Esophagus squamous epithelium (tissue), 5 donors: ENCODE measurements around the gene UBE2H. TPM values are rescaled to one million over a fixed set of nuclear protein-coding genes. Genes with fewer than 3 reads are reported as not detected.

ENCODE experiments used
- DNase-seq: peaks from one replicate; lab custom pipeline; 2025; lab: John Stamatoyannopoulos, UW
- H3K27ac ChIP-seq, 4 donors: fragments of 200-600 bp; sonication (generic); one replicate each; pipeline ENCODE4 v1.5.1; 2016 to 2019; ENCODE audit warnings: mild to moderate bottlenecking in 1 of 4
- H3K27me3 ChIP-seq, 4 donors: fragments of 200-600 bp; sonication (generic); 1 replicate in 3 of 4; 2 replicates in 1 of 4; pipeline versions ENCODE4 v1.5.1 to v1.6.0; 2017 to 2021; ENCODE audit warnings: antibody characterized with exemption in 1 of 4
- H3K36me3 ChIP-seq, 3 donors: fragments of 200-600 bp; sonication (generic); one replicate each; pipeline ENCODE4 v1.5.1; 2016 to 2019
- H3K4me1 ChIP-seq, 3 donors: fragments of 200-600 bp; sonication (generic); one replicate each; pipeline ENCODE4 v1.5.1; 2017 to 2019
- H3K4me3 ChIP-seq, 4 donors: fragments of 200-600 bp; sonication (generic); 1 replicate in 3 of 4; 2 replicates in 1 of 4; pipeline ENCODE4 v1.5.1; 2016 to 2019; ENCODE audit warnings: mild to moderate bottlenecking in 2 of 4, moderate library complexity in 1 of 4
- H3K9me3 ChIP-seq, 3 donors: fragments of 200-600 bp; sonication (generic); one replicate each; pipeline ENCODE4 v1.5.1; 2016 to 2019
- CTCF ChIP-seq, 6 experiments: fragments of 450-650 bp in 4 of 6; fragments of 200-600 bp in 2 of 6; sonication (generic) in 2 of 6; IDR thresholded peaks; one replicate each; pipeline ENCODE4 v1.5.1; 2016 to 2019; ENCODE audit warnings: antibody characterized with exemption in 6 of 6, mild to moderate bottlenecking in 4 of 6, moderate library complexity in 4 of 6
- POLR2A ChIP-seq, 4 donors: fragments of 450-650 bp; IDR thresholded peaks; one replicate each; pipeline ENCODE4 v1.6.1; 2017; ENCODE audit warnings: antibody characterized with exemption in 4 of 4, mild to moderate bottlenecking in 4 of 4, moderate library complexity in 3 of 4
- WGBS, 2 donors: methylation state at CpG; one replicate each; pipeline ENCODE4 v1.1.5; 2018; 5-methylcytosine and 5-hydroxymethylcytosine counted together
- intact Hi-C: fragments of 100-400 bp; cut with DNase I; formaldehyde crosslinking; loops from one replicate; pipeline ENCODE4 v1.15.0; 2022
- total RNA-seq, 4 donors: library from RNA; depleted of rRNA; stranded (reverse); fragments of >200 nt; gene quantifications; one replicate each; pipeline ENCODE4 v1.1.0, GENCODE V29; 2016
- donor health status: DM: yes; HTN: yes; CAD: no.

Gene UBE2H
- total RNA-seq, 4 donors from 2014 or later = 60.1 to 113 (median 88.7) TPM

- peaks cover 0 to 14% (median under 1%) of the 10 kb centered on the region in 3 donors for H3K36me3 ChIP-seq
- no peak overlapping the region for H3K4me3 ChIP-seq
- 62% methylated on average over 7 of the region's 7 CpGs for WGBS, 2 donors
- intact Hi-C loops = no loop called here
- no peaks in the 10 kb centered on the region for H3K27me3 ChIP-seq
- H3K9me3 ChIP-seq = no peaks in the 10 kb centered on the region
- no peak for TF ChIP-seq CTCF (IDR thresholded peaks at IDR 0.05)
- no peak for TF ChIP-seq POLR2A (IDR thresholded peaks at IDR 0.05)
- no peak for DNase-seq
- peak overlapping the region in 2 of 4 donors; percentile 34 to 58 for H3K27ac ChIP-seq
- peaks cover 28 to 86% (median 29%) of the 10 kb centered on the region in 3 donors for H3K4me1 ChIP-seq
These were observed 108.6 kb downstream of the UBE2H start for GRCh38 chr7:129843978-129844840.

GRCh38 chr7:129843365-129843898, 109.3 kb downstream of the UBE2H start:
- H3K27me3 ChIP-seq = no peaks in the 10 kb centered on the region
- intact Hi-C loops = no loop called here
- peaks cover 28 to 84% (median 29%) of the 10 kb centered on the region in 3 donors for H3K4me1 ChIP-seq
- H3K4me3 ChIP-seq = no peak overlapping the region
- peak overlapping the region in 2 of 4 donors; percentile 34 to 58 for H3K27ac ChIP-seq
- no peaks in the 10 kb centered on the region for H3K9me3 ChIP-seq
- DNase-seq = no peak
- no peak for TF ChIP-seq POLR2A (IDR thresholded peaks at IDR 0.05)
- TF ChIP-seq CTCF (IDR thresholded peaks at IDR 0.05) = no peak
- 59 to 70% methylated on average over 9 to 12 of the region's 12 CpGs for WGBS, 2 donors
- peaks cover 5 to 21% (median 7%) of the 10 kb centered on the region in 3 donors for H3K36me3 ChIP-seq

GRCh38 chr7:129841465-129841864, 111.3 kb downstream of the UBE2H start:
- Histone ChIP-seq H3K27me3 (no peaks in the 10 kb centered on the region), H3K36me3 (peaks cover 6 to 28% (median 7%) of the 10 kb centered on the region in 3 donors), H3K4me3 (no peak overlapping the region), H3K27ac (peak overlapping the region in 2 of 4 donors; percentile 31 to 42), H3K4me1 (peaks cover 27 to 66% (median 27%) of the 10 kb centered on the region in 3 donors), H3K9me3 (no peaks in the 10 kb centered on the region)
- TF ChIP-seq CTCF (IDR thresholded peaks at IDR 0.05) = no peak
- no peak for TF ChIP-seq POLR2A (IDR thresholded peaks at IDR 0.05)
- no peak for DNase-seq
- WGBS, 2 donors = 75 to 89% methylated on average over 2 to 3 of the region's 3 CpGs
- intact Hi-C loops = no loop called here

GRCh38 chr7:129840757-129841156, 112.0 kb downstream of the UBE2H start:
- Histone ChIP-seq H3K27me3 (no peaks in the 10 kb centered on the region), H3K4me3 (no peak overlapping the region), H3K9me3 (no peaks in the 10 kb centered on the region), H3K27ac (peak overlapping the region; percentile 13 to 42 (median 36)), H3K36me3 (peaks cover 6 to 34% (median 7%) of the 10 kb centered on the region in 3 donors), H3K4me1 (peaks cover 20 to 66% (median 20%) of the 10 kb centered on the region in 3 donors)
- intact Hi-C loops = no loop called here
- no peak for TF ChIP-seq POLR2A (IDR thresholded peaks at IDR 0.05)
- WGBS, 2 donors = 4 to 28% methylated on average over 4 of the region's 4 CpGs
- no peak for DNase-seq

GRCh38 chr7:129836983-129837382, 115.8 kb downstream of the UBE2H start:
- no peak for DNase-seq
- no peaks in the 10 kb centered on the region for H3K9me3 ChIP-seq
- no peaks in the 10 kb centered on the region for H3K27me3 ChIP-seq
- no peak overlapping the region for H3K27ac ChIP-seq
- H3K4me1 ChIP-seq = peaks cover 8 to 45% (median 11%) of the 10 kb centered on the region in 3 donors
- no peak overlapping the region for H3K4me3 ChIP-seq
- peaks cover 6 to 72% (median 16%) of the 10 kb centered on the region in 3 donors for H3K36me3 ChIP-seq
- WGBS, 2 donors = 75 to 86% methylated on average over 3 of the region's 3 CpGs
- no peak for TF ChIP-seq CTCF (IDR thresholded peaks at IDR 0.05)
- no peak for TF ChIP-seq POLR2A (IDR thresholded peaks at IDR 0.05)
- intact Hi-C loops = no loop called here
